CD4-positive, CD25-positive, alpha-beta regulatory T cell (primary cell): ENCODE measurements around the gene GNG7. TPM values are rescaled to one million over a fixed set of nuclear protein-coding genes. Genes with fewer than 3 reads are reported as not detected.
"Not testable (repeated sequence)": the region's sequence is repeated elsewhere in the genome, so short reads cannot be mapped to it uniquely, and the experiment has no call there.

Experiments used
- ATAC-seq, 2 donors: fragments of 150-1000 bp; cut with Tn5 transposase; one replicate each; pipeline ENCODE4 v1.10.0; 2021; ENCODE audit warnings: low read depth in 2 of 2, moderate number of reproducible peaks in 2 of 2, moderate library complexity in 1 of 2
- DNase-seq, 3 donors: peaks; one replicate each; pipeline versions ENCODE4 v3.0.0 to v3.0.0-alpha.2; 2012 to 2022; ENCODE audit warnings: mixed read lengths in 1 of 3
- H3K27ac ChIP-seq: one replicate; pipeline ENCODE4 v1.7.0; 2013; ENCODE audit warnings: mild to moderate bottlenecking, low read length; ENCODE audit not compliant: insufficient read depth, poor library complexity, severe bottlenecking
- H3K27me3 ChIP-seq: one replicate; pipeline ENCODE4 v1.7.0; 2013; ENCODE audit warnings: low read length; ENCODE audit not compliant: control insufficient read depth, insufficient read depth
- H3K36me3 ChIP-seq: one replicate; pipeline ENCODE4 v1.7.0; 2013; ENCODE audit warnings: mild to moderate bottlenecking, low read length, moderate library complexity; ENCODE audit not compliant: control insufficient read depth, insufficient read depth
- H3K4me1 ChIP-seq: 2 replicates; pipeline ENCODE4 v1.7.0; 2013; ENCODE audit warnings: mild to moderate bottlenecking, low read length; ENCODE audit not compliant: insufficient read depth, control insufficient read depth, poor library complexity, severe bottlenecking
- H3K4me3 ChIP-seq: one replicate; pipeline ENCODE4 v1.7.0; 2013; ENCODE audit warnings: low read depth, mild to moderate bottlenecking, low read length, moderate library complexity
- H3K9me3 ChIP-seq, 2 experiments: 1 replicate in 1 of 2; 2 replicates in 1 of 2; pipeline ENCODE4 v1.7.0; 2013; ENCODE audit warnings: low read length in 2 of 2, mild to moderate bottlenecking in 1 of 2, moderate library complexity in 1 of 2; ENCODE audit not compliant: control insufficient read depth in 2 of 2
- H3K27ac Mint-ChIP-seq, 3 donors: one replicate each; pipeline ENCODE4 v1.8.0; 2020 to 2022; ENCODE audit warnings: mild to moderate bottlenecking in 3 of 3, mixed read lengths in 3 of 3, moderate library complexity in 2 of 3
- H3K27me3 Mint-ChIP-seq: one replicate; pipeline ENCODE4 v1.8.0; 2022; ENCODE audit warnings: mild to moderate bottlenecking, mixed read lengths
- H3K36me3 Mint-ChIP-seq: one replicate; pipeline ENCODE4 v1.8.0; 2020; ENCODE audit warnings: mixed read lengths
- H3K4me1 Mint-ChIP-seq, 4 donors: one replicate each; pipeline ENCODE4 v1.8.0; 2020 to 2022; ENCODE audit warnings: mixed read lengths in 4 of 4, mild to moderate bottlenecking in 1 of 4
- H3K4me3 Mint-ChIP-seq, 4 donors: one replicate each; pipeline ENCODE4 v1.8.0; 2020 to 2022; ENCODE audit warnings: mild to moderate bottlenecking in 4 of 4, mixed read lengths in 4 of 4, moderate library complexity in 3 of 4
- H3K9me3 Mint-ChIP-seq, 7 donors: one replicate each; pipeline ENCODE4 v1.8.0; 2020 to 2022; ENCODE audit warnings: mixed read lengths in 7 of 7, mild to moderate bottlenecking in 3 of 7, moderate library complexity in 2 of 7
- polyA plus RNA-seq, 4 donors: library from polyadenylated mRNA; unstranded; fragments of 300-500 nt; fragmentation: Illumina TruSeq; gene quantifications; one replicate each; pipeline ENCODE4 v1.2.3, GENCODE V29; 2021
- total RNA-seq: library from RNA; stranded (reverse); gene quantifications from one replicate; pipeline ENCODE4 v1.2.3, GENCODE V29; 2022

The GNG7 gene
- total and polyA plus RNA-seq, 5 donors from 2014 or later: 0.65 to 1.6 (median 1.2) TPM

- no peak for DNase-seq
- Histone ChIP-seq H3K4me1 (peaks cover 33% of the 10 kb centered on the region), H3K36me3 (no peaks in the 10 kb centered on the region), H3K4me3 (no peak overlapping the region), H3K27me3 (no peaks in the 10 kb centered on the region), H3K9me3 (no peaks in the 10 kb centered on the region), H3K27ac (no peak overlapping the region)
- H3K27ac Mint-ChIP-seq: no peak overlapping the region
- peaks cover 15% of the 10 kb centered on the region for H3K27me3 Mint-ChIP-seq
- ATAC-seq: no peak
- H3K9me3 Mint-ChIP-seq: no peaks in the 10 kb centered on the region
- H3K4me3 Mint-ChIP-seq: peak overlapping the region in 2 of 4 donors; percentile 34 to 52
- peaks cover 2 to 38% (median 14%) of the 10 kb centered on the region in 4 donors for H3K4me1 Mint-ChIP-seq
- H3K36me3 Mint-ChIP-seq: no peaks in the 10 kb centered on the region
Measured at GRCh38 chr19:2609389-2610116, 92.9 kb downstream of the GNG7 start.

GRCh38 chr19:2609034-2609388 is 93.5 kb downstream of the GNG7 start:
- H3K36me3 Mint-ChIP-seq, ATAC-seq, H3K36me3 ChIP-seq, H3K27ac ChIP-seq, H3K9me3 ChIP-seq, DNase-seq, H3K27me3 ChIP-seq, H3K9me3 Mint-ChIP-seq, H3K4me3 ChIP-seq: not testable (repeated sequence)
- peak overlapping the region in 2 of 4 donors; percentile 34 to 52 for H3K4me3 Mint-ChIP-seq
- H3K27ac Mint-ChIP-seq: peak overlapping the region in 1 of 3 donors; percentile 89
- peaks cover 31% of the 10 kb centered on the region for H3K4me1 ChIP-seq
- peaks cover 15% of the 10 kb centered on the region for H3K27me3 Mint-ChIP-seq
- H3K4me1 Mint-ChIP-seq: peaks cover 2 to 34% (median 11%) of the 10 kb centered on the region in 4 donors

- H3K27ac ChIP-seq: no peak overlapping the region
- H3K9me3 ChIP-seq: no peaks in the 10 kb centered on the region
- H3K27me3 ChIP-seq: no peaks in the 10 kb centered on the region
- no peak overlapping the region for H3K4me3 ChIP-seq
- ATAC-seq (no peak), DNase-seq (no peak)
- peaks cover 2 to 30% (median 9%) of the 10 kb centered on the region in 4 donors for H3K4me1 Mint-ChIP-seq
- peaks cover 26% of the 10 kb centered on the region for H3K4me1 ChIP-seq
- peaks cover 15% of the 10 kb centered on the region for H3K27me3 Mint-ChIP-seq
- H3K27ac Mint-ChIP-seq: no peak overlapping the region
- H3K36me3 ChIP-seq: no peaks in the 10 kb centered on the region
- H3K9me3 Mint-ChIP-seq: no peaks in the 10 kb centered on the region
- H3K36me3 Mint-ChIP-seq: no peaks in the 10 kb centered on the region
- peak overlapping the region; percentile 21 to 78 (median 42) for H3K4me3 Mint-ChIP-seq
Measured at GRCh38 chr19:2608602-2608922, 93.9 kb downstream of the GNG7 start.

GRCh38 chr19:2607712-2608601 is 94.5 kb downstream of the GNG7 start:
- H3K27ac ChIP-seq: no peak overlapping the region
- H3K4me3 ChIP-seq: peak overlapping the region; percentile 57
- DNase-seq (peak; percentile 60 to 65 (median 64)), ATAC-seq (peak; percentile 55 to 59)
- H3K4me1 ChIP-seq: peaks cover 23% of the 10 kb centered on the region
- no peaks in the 10 kb centered on the region for H3K9me3 Mint-ChIP-seq
- H3K27me3 Mint-ChIP-seq: peaks cover 14% of the 10 kb centered on the region
- no peaks in the 10 kb centered on the region for H3K9me3 ChIP-seq
- H3K36me3 ChIP-seq: no peaks in the 10 kb centered on the region
- peak overlapping the region; percentile 78 to 92 (median 84) for H3K4me3 Mint-ChIP-seq
- H3K36me3 Mint-ChIP-seq: no peaks in the 10 kb centered on the region
- peaks cover 2 to 25% (median 7%) of the 10 kb centered on the region in 4 donors for H3K4me1 Mint-ChIP-seq
- H3K27me3 ChIP-seq: no peaks in the 10 kb centered on the region
- peak overlapping the region; percentile 60 to 92 (median 86) for H3K27ac Mint-ChIP-seq

GRCh38 chr19:2606774-2607173 is 95.7 kb downstream of the GNG7 start:
- not testable (repeated sequence) for H3K9me3 Mint-ChIP-seq, H3K4me3 ChIP-seq, H3K27ac ChIP-seq, H3K9me3 ChIP-seq, H3K36me3 ChIP-seq, DNase-seq, H3K36me3 Mint-ChIP-seq, ATAC-seq, H3K27ac Mint-ChIP-seq, H3K27me3 ChIP-seq
- peaks cover 23% of the 10 kb centered on the region for H3K4me1 ChIP-seq
- peaks cover 2 to 25% (median 7%) of the 10 kb centered on the region in 4 donors for H3K4me1 Mint-ChIP-seq
- peak overlapping the region in 2 of 4 donors; percentile 8 to 35 for H3K4me3 Mint-ChIP-seq
- peaks cover 11% of the 10 kb centered on the region for H3K27me3 Mint-ChIP-seq

GRCh38 chr19:2605889-2606288 is 96.6 kb downstream of the GNG7 start:
- not testable (repeated sequence) for H3K36me3 Mint-ChIP-seq

GRCh38 chr19:2604747-2605329 is 97.7 kb downstream of the GNG7 start:
- DNase-seq: no peak
- Histone ChIP-seq H3K27ac (no peak overlapping the region), H3K9me3 (no peaks in the 10 kb centered on the region), H3K4me1 (peaks cover 15% of the 10 kb centered on the region), H3K4me3 (no peak overlapping the region), H3K27me3 (no peaks in the 10 kb centered on the region), H3K36me3 (no peaks in the 10 kb centered on the region)
- no peak for ATAC-seq
- Mint-ChIP-seq H3K4me3 (no peak overlapping the region), H3K27me3 (peaks cover 11% of the 10 kb centered on the region), H3K4me1 (peaks cover 2 to 22% (median 7%) of the 10 kb centered on the region in 4 donors), H3K36me3 (no peaks in the 10 kb centered on the region), H3K9me3 (no peaks in the 10 kb centered on the region), H3K27ac (no peak overlapping the region)

More at GRCh38 chr19:2605889-2606288, 96.6 kb downstream of the GNG7 start:
- not testable (repeated sequence) for ATAC-seq, H3K27ac Mint-ChIP-seq, DNase-seq, H3K27ac ChIP-seq, H3K9me3 ChIP-seq, H3K4me3 ChIP-seq, H3K9me3 Mint-ChIP-seq, H3K27me3 ChIP-seq, H3K36me3 ChIP-seq
- Mint-ChIP-seq H3K27me3 (peaks cover 11% of the 10 kb centered on the region), H3K4me1 (peaks cover 2 to 25% (median 7%) of the 10 kb centered on the region in 4 donors), H3K4me3 (peak overlapping the region in 1 of 4 donors; percentile 1)
- peaks cover 16% of the 10 kb centered on the region for H3K4me1 ChIP-seq
